ENCODE results near the gene ZFR2. TPM values are rescaled to one million over a fixed set of nuclear protein-coding genes. Genes with fewer than 3 reads are reported as not detected.
A peak's percentile ranks its signal among the peaks of the same experiment; 100 is the strongest.
"Not testable (repeated sequence)": the region's sequence is repeated elsewhere in the genome, so short reads cannot be mapped to it uniquely, and the experiment has no call there.

ZFR2 gene
- total RNA-seq, 2 donors from 2014 or later: not detected

- ATAC-seq: no peak
- no peak for DNase-seq
These were observed 11.8 kb upstream of the ZFR2 start, which contains the start of gene ATCAY for GRCh38 chr19:3880471-3881271. Gene ATCAY, plus strand, starts transcription at chr19:3880685. Its CDS starts 5,083 bp downstream, at chr19:3885768.

DNA sequence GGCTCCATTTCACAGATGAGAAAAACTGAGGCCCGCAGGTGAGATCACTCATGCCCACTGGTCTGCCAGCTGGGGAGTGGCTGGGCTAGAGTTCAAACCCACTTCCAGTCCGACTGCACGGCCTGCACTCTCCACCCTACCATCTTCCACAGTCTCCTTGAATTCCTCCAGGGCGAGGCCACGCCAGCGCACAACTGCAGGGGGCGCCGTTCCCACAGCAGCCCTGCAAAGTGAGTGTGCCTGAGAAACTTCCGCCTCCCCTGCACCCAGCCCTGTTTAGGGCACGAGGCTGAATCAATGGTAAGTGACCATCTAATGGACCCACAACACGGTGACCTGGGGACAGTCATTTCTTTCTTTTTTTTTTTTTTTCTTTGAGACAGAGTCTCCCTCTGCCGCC is 10.8 kb upstream of the ZFR2 start:
- intact Hi-C loops (cut with DNase I, micrococcal nuclease): no loop called here
- ATAC-seq: no peak
- DNase-seq: no peak

More at GRCh38 chr19:3880471-3881271, 11.8 kb upstream of the ZFR2 start, which contains the start of gene ATCAY:
- intact Hi-C loops (cut with DNase I, micrococcal nuclease): no loop called here

- intact Hi-C loops (cut with DNase I, micrococcal nuclease); ATAC-seq; DNase-seq: not testable (repeated sequence)
These were observed 5.9 kb upstream of the ZFR2 start for GRCh38 chr19:3874695-3875094.

- no peak for DNase-seq
- intact Hi-C loops (cut with DNase I, micrococcal nuclease): no loop called here
- no peak for ATAC-seq
These were observed 4.3 kb upstream of the ZFR2 start for GRCh38 chr19:3873151-3873550.

- ATAC-seq (no peak), DNase-seq (no peak)
- intact Hi-C loops (cut with DNase I, micrococcal nuclease): no loop called here
These were observed 668 bp downstream of the ZFR2 start for GRCh38 chr19:3867971-3868769.

DNA sequence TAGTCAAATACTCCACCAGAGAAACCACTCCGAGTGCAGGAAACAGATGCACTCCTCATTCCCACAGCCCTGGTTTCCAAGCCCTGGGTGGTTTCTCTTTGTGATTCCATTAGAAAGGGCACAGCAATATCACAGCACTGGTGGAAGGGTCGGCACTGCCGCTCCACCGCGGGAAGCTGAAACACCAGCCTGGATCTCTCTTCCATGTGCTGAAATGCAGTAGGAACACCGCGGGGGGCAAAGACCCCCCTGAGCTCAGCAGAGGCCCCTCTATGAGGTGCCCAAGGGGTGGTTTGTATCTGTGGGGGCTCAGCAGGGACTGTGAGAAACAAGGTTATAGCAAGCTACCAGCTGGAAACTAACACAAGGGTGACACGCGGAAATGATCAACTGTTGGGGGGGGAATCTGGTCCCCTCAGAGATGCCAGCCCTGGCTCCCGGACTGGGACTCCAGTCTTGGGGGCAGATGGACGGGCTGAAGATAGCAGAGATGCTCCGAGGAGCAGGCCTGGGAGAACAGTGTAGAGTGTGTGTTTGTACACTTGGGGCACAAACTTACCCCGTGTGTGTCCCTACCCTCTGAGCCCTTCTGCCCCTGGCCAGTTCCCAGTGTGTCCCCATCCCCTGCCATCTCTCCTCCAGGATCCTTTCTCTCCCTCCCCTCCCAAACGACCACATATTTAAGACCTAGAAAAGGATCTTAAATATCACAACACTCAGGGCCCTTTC is 1.8 kb downstream of the ZFR2 start:
- DNase-seq: no peak
- ATAC-seq: no peak
- intact Hi-C loops (cut with DNase I, micrococcal nuclease): no loop called here

GRCh38 chr19:3863648-3864047 is 5.2 kb downstream of the ZFR2 start:
- intact Hi-C loops (cut with DNase I, micrococcal nuclease): no loop called here
- ATAC-seq (no peak), DNase-seq (no peak)

DNA sequence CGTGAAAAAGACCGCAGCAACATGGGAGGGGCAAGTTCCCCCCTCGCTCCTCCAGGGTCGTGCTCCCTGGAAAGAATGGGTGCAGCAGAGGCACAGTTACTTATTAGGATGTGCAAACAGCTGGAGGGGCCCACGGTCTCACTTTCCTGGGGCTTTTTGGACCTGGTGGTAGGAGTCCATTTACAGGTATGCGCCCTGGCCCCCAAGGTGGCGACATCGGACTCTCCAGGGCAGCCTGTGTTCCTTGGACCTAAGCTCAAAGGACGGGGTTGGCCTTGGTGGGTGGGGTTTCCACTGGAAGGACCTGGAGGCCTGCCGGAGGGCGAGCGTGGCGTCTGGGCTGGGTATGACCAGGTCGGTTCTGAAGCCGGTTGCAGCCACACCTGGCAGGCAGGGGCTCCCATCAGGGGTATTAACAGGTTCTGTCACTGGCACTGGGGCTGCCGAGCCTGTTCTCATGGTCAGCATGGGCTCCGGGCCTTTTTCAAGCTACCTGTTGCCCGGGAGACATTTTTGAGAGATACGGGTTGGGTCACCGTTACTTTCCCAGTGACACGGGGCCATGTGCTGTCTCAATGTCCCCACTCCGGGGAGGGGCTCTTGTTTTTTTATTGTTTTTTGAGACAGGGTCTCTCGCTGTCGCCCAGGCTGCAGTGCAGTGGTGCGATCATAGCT is 5.9 kb downstream of the ZFR2 start:
- ATAC-seq (no peak), DNase-seq (no peak)
- intact Hi-C loops (cut with DNase I, micrococcal nuclease): no loop called here

- intact Hi-C loops (cut with DNase I, micrococcal nuclease): no loop called here
- DNase-seq (no peak), ATAC-seq (no peak)
These were observed 8.3 kb downstream of the ZFR2 start for GRCh38 chr19:3860499-3860898.

GRCh38 chr19:3857449-3858003 is 11.3 kb downstream of the ZFR2 start:
- ATAC-seq (no peak), DNase-seq (no peak)

DNA sequence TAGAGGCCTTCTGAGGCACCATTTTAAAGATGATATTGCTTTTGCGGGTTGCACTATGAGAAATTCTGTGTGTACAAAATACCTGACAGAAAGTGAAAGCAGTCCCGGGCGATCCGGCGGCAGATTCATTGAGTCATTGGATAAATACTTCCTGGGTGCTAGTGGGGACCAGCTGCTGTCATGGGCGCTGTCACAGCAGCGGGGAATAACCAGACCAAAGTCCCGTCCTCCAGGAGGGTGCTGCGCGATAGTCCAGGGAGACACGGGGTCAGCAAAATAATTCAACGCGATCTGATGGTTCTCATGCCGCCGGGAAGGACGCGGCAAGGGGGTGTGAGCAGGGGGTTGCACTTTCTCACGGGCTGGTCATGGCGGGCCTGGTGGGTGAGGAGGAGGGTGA is 13.5 kb downstream of the ZFR2 start:
- ATAC-seq (peak; percentile 94), DNase-seq (peak; percentile 46 to 54)
- intact Hi-C loops (cut with DNase I, micrococcal nuclease): no loop called here

More at GRCh38 chr19:3857449-3858003, 11.3 kb downstream of the ZFR2 start:
- intact Hi-C loops (cut with DNase I, micrococcal nuclease): no loop called here

DNA sequence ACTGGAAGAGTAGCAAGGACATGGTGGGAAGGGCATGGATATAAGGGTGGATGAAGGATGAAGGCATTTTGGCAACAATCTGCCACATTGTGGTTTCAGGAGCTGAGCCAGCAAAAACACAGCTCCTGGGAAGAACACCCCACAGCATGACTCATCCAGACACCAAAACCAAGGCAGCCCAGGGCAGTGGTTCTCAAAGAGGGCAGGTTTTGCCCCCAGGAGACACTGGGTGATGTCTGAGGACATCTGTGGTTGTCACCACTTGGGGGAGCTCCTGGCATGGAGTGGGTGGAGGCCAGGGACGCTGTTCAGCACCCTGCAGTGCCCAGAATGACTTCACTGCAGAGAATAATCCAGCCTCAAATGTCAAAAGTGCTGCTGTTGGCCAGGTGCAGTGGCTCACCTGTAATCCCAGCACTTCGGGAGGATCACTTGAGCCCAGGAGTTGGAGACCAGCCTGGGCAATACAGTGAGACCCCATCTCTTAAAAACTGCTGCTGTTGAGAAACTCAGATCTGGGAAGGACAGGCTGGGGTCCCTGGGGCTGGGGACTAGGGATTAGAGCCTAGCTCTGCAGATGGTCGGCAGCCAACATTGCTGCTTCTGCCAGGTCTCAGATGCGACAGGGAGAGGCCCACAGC is 16.1 kb downstream of the ZFR2 start:
- ATAC-seq (peak; percentile 64), DNase-seq (peak in 1 of 2 donors; percentile 66)
- intact Hi-C loops (cut with DNase I, micrococcal nuclease): no loop called here

DNA sequence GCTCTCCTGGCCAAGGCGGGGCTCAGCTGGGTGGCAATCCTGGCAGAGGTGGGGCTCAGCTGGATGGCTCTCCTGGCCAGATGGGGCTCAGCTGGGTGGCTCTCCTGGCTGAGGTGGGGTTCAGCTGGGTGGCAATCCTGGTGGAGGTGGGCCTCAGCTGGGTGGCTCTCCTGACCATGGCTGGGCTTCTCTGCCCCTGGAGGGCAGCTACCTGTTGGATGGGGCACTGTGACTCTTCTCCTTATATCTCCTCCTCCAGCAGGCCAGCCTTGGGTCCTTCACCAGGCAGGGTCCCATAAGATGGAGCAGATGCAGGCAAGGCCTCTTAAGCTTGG is 16.7 kb downstream of the ZFR2 start:
- DNase-seq (no peak), ATAC-seq (no peak)
- intact Hi-C loops (cut with DNase I, micrococcal nuclease): no loop called here

GRCh38 chr19:3851254-3852176 is 17.3 kb downstream of the ZFR2 start:
- DNase-seq (no peak), ATAC-seq (no peak)
- intact Hi-C loops (cut with DNase I, micrococcal nuclease): no loop called here

DNA sequence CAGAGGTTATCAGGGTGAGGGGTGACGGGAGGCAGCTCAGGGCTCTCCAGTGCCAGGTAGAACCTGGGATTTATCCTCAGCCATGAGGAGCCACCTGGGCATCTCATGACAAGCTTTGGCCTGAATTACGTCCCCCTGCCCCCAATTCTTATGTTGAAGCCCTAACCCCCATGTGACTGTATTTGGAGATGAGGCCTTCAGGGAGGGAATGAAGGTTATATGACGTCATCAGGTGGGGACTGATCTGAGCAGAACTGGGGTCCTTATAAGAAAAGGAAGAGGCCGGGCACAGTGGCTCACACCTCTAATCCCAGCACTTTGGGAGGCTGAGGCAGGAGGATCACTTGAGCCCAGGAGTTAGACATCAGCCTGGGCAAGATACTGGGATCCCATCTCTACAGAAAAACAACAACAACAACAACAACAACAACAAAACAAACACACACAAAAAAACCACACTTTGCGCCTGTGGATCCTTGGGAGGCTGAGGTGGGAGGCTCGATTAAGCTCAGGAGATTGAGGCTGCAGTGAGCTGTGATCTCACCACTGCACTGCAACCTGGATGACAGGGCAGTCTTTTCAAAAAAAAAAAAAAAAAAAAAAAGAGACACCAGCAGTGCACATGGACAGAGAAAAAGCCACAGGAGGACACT is 18.4 kb downstream of the ZFR2 start:
- DNase-seq (no peak), ATAC-seq (no peak)
- intact Hi-C loops (cut with DNase I, micrococcal nuclease): no loop called here

DNA sequence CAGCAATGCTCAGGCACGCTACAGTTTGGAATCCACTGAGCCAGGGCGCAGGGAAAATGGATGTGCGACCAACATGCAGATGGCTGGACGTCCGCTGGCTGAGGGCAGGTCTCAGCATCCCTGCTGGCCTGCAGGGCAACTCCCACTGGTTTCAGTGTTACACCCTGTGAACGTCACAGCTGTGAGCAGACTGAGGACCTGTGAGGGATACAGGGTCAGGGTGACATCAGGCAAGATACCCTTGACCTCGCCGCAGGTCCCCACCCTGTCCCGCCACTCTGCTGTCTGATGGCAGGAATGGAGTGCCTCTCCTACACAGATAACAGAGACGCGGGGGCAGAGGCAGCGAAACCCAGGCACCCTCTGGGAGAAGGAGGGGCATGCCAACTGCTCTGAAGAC is 19.1 kb downstream of the ZFR2 start:
- ATAC-seq: no peak

GRCh38 chr19:3849092-3849491 is 19.7 kb downstream of the ZFR2 start:
- intact Hi-C loops (cut with DNase I, micrococcal nuclease): no loop called here
- peak; percentile 60 for ATAC-seq
- peak in 1 of 2 donors; percentile 56 for DNase-seq

More for the DNA sequence above, 19.1 kb downstream of the ZFR2 start:
- no peak for DNase-seq
- intact Hi-C loops (cut with DNase I, micrococcal nuclease): no loop called here

Measured in left colon (tissue), 2 donors.